ENCODE data around the gene NAA38. TPM values are rescaled to one million over a fixed set of nuclear protein-coding genes. Genes with fewer than 3 reads are reported as not detected.

Gene NAA38
- total and polyA plus RNA-seq, 5 donors from 2014 or later: 23.6 to 192 (median 130) TPM

- peak; percentile 92 to 94 (median 93) for DNase-seq
- H3K27me3 ChIP-seq (ENCODE audit: control insufficient read depth, insufficient read depth, low read length): no peaks in the 10 kb centered on the region
- no peaks in the 10 kb centered on the region for H3K36me3 ChIP-seq (ENCODE audit: control insufficient read depth, insufficient read depth, low read length)
- H3K27me3 Mint-ChIP-seq: peaks cover 17% of the 10 kb centered on the region
- no peaks in the 10 kb centered on the region for H3K36me3 Mint-ChIP-seq
- H3K27ac Mint-ChIP-seq: peak overlapping the region; percentile 89 to 100 (median 99)
- peak overlapping the region; percentile 94 to 99 (median 96) for H3K4me3 Mint-ChIP-seq
- peaks cover 59% of the 10 kb centered on the region for H3K4me1 ChIP-seq (ENCODE audit: control insufficient read depth, insufficient read depth, low read length, poor library complexity, severe bottlenecking)
- peaks cover 5 to 48% (median 36%) of the 10 kb centered on the region in 4 donors for H3K4me1 Mint-ChIP-seq
- H3K9me3 ChIP-seq (ENCODE audit: control insufficient read depth in 2 of 2, low read length in 2 of 2): no peaks in the 10 kb centered on the region
- peaks cover 0 to 1% (median 0%) of the 10 kb centered on the region in 7 donors for H3K9me3 Mint-ChIP-seq
- ATAC-seq (ENCODE audit: low read depth in 2 of 2): peak; percentile 53 to 55
- peak overlapping the region; percentile 86 for H3K4me3 ChIP-seq (ENCODE audit: low read depth, low read length)
- H3K27ac ChIP-seq (ENCODE audit: insufficient read depth, low read length, poor library complexity, severe bottlenecking): peak overlapping the region; percentile 100
These were observed 22.2 kb downstream of the NAA38 start for GRCh38 chr17:7834957-7835813.

- Mint-ChIP-seq H3K27me3 (peaks cover 19% of the 10 kb centered on the region), H3K27ac (peak overlapping the region; percentile 89 to 100 (median 99)), H3K9me3 (peaks cover 0 to 1% (median 0%) of the 10 kb centered on the region in 7 donors), H3K4me3 (peak overlapping the region; percentile 94 to 99 (median 96)), H3K36me3 (no peaks in the 10 kb centered on the region), H3K4me1 (peaks cover 5 to 42% (median 30%) of the 10 kb centered on the region in 4 donors)
- Histone ChIP-seq H3K27ac (ENCODE audit: insufficient read depth, low read length, poor library complexity, severe bottlenecking) (peak overlapping the region; percentile 100), H3K27me3 (ENCODE audit: control insufficient read depth, insufficient read depth, low read length) (no peaks in the 10 kb centered on the region), H3K36me3 (ENCODE audit: control insufficient read depth, insufficient read depth, low read length) (no peaks in the 10 kb centered on the region), H3K9me3 (ENCODE audit: control insufficient read depth in 2 of 2, low read length in 2 of 2) (no peaks in the 10 kb centered on the region), H3K4me3 (ENCODE audit: low read depth, low read length) (peak overlapping the region; percentile 86), H3K4me1 (ENCODE audit: control insufficient read depth, insufficient read depth, low read length, poor library complexity, severe bottlenecking) (peaks cover 52% of the 10 kb centered on the region)
- ATAC-seq (ENCODE audit: low read depth in 2 of 2) (peak in 1 of 2 donors; percentile 2), DNase-seq (peak in 1 of 3 donors; percentile 73)
These were observed 22.8 kb downstream of the NAA38 start for GRCh38 chr17:7834542-7834956.

- Histone ChIP-seq H3K36me3 (ENCODE audit: control insufficient read depth, insufficient read depth, low read length) (no peaks in the 10 kb centered on the region), H3K4me3 (ENCODE audit: low read depth, low read length) (peak within 1 kb of the TSS; percentile 86), H3K27me3 (ENCODE audit: control insufficient read depth, insufficient read depth, low read length) (no peaks in the 10 kb centered on the region), H3K4me1 (ENCODE audit: control insufficient read depth, insufficient read depth, low read length, poor library complexity, severe bottlenecking) (peaks cover 46% of the 10 kb centered on the region), H3K27ac (ENCODE audit: insufficient read depth, low read length, poor library complexity, severe bottlenecking) (peak within 1 kb of the TSS; percentile 100), H3K9me3 (ENCODE audit: control insufficient read depth in 2 of 2, low read length in 2 of 2) (no peaks in the 10 kb centered on the region)
- Mint-ChIP-seq H3K36me3 (no peaks in the 10 kb centered on the region), H3K27me3 (peaks cover 19% of the 10 kb centered on the region), H3K9me3 (peaks cover 0 to 1% (median 0%) of the 10 kb centered on the region in 7 donors), H3K4me3 (peak within 1 kb of the TSS; percentile 95 to 99 (median 98)), H3K27ac (peak within 1 kb of the TSS; percentile 89 to 100 (median 99)), H3K4me1 (peaks cover 5 to 36% (median 26%) of the 10 kb centered on the region in 4 donors)
- DNase-seq (peak; percentile 83 to 93 (median 89)), ATAC-seq (ENCODE audit: low read depth in 2 of 2) (peak; percentile 67 to 70)
These were observed 23.4 kb downstream of the NAA38 start, which contains the start of gene KDM6B for GRCh38 chr17:7833795-7834541. Gene KDM6B (plus strand): TSS chr17:7834217. CDS start chr17:7845555, 11,338 bp downstream.

GRCh38 chr17:7833011-7833794 lies 24.2 kb downstream of the NAA38 start:
- peak overlapping the region; percentile 100 for H3K27ac ChIP-seq (ENCODE audit: insufficient read depth, low read length, poor library complexity, severe bottlenecking)

GRCh38 chr17:7832431-7832830 lies 24.9 kb downstream of the NAA38 start:
- H3K27me3 Mint-ChIP-seq: peaks cover 26% of the 10 kb centered on the region
- Histone ChIP-seq H3K9me3 (ENCODE audit: control insufficient read depth in 2 of 2, low read length in 2 of 2) (no peaks in the 10 kb centered on the region), H3K27ac (ENCODE audit: insufficient read depth, low read length, poor library complexity, severe bottlenecking) (no peak overlapping the region), H3K27me3 (ENCODE audit: control insufficient read depth, insufficient read depth, low read length) (no peaks in the 10 kb centered on the region), H3K4me3 (ENCODE audit: low read depth, low read length) (no peak overlapping the region), H3K36me3 (ENCODE audit: control insufficient read depth, insufficient read depth, low read length) (no peaks in the 10 kb centered on the region), H3K4me1 (ENCODE audit: control insufficient read depth, insufficient read depth, low read length, poor library complexity, severe bottlenecking) (peaks cover 34% of the 10 kb centered on the region)
- H3K9me3 Mint-ChIP-seq: peaks cover 0 to 1% (median 0%) of the 10 kb centered on the region in 7 donors
- H3K27ac Mint-ChIP-seq: peak overlapping the region in 1 of 3 donors; percentile 20
- peak overlapping the region; percentile 29 to 95 (median 64) for H3K4me3 Mint-ChIP-seq
- ATAC-seq (ENCODE audit: low read depth in 2 of 2): no peak
- no peaks in the 10 kb centered on the region for H3K36me3 Mint-ChIP-seq
- peaks cover 2 to 24% (median 16%) of the 10 kb centered on the region in 4 donors for H3K4me1 Mint-ChIP-seq
- no peak for DNase-seq

More at GRCh38 chr17:7833011-7833794, 24.2 kb downstream of the NAA38 start:
- H3K4me3 ChIP-seq (ENCODE audit: low read depth, low read length): peak overlapping the region; percentile 50
- Mint-ChIP-seq H3K27ac (peak overlapping the region; percentile 87 to 100 (median 96)), H3K27me3 (peaks cover 19% of the 10 kb centered on the region), H3K36me3 (no peaks in the 10 kb centered on the region), H3K4me3 (peak overlapping the region; percentile 95 to 99 (median 98)), H3K9me3 (peaks cover 0 to 1% (median 0%) of the 10 kb centered on the region in 7 donors), H3K4me1 (peaks cover 5 to 29% (median 20%) of the 10 kb centered on the region in 4 donors)
- H3K27me3 ChIP-seq (ENCODE audit: control insufficient read depth, insufficient read depth, low read length): no peaks in the 10 kb centered on the region
- H3K36me3 ChIP-seq (ENCODE audit: control insufficient read depth, insufficient read depth, low read length): no peaks in the 10 kb centered on the region
- ATAC-seq (ENCODE audit: low read depth in 2 of 2): no peak
- no peak for DNase-seq
- H3K9me3 ChIP-seq (ENCODE audit: control insufficient read depth in 2 of 2, low read length in 2 of 2): no peaks in the 10 kb centered on the region
- H3K4me1 ChIP-seq (ENCODE audit: control insufficient read depth, insufficient read depth, low read length, poor library complexity, severe bottlenecking): peaks cover 40% of the 10 kb centered on the region

GRCh38 chr17:7831233-7831632 lies 26.1 kb downstream of the NAA38 start:
- no peak for ATAC-seq (ENCODE audit: low read depth in 2 of 2)
- Mint-ChIP-seq H3K4me1 (peaks cover 0 to 12% (median 9%) of the 10 kb centered on the region in 4 donors), H3K27me3 (peaks cover 34% of the 10 kb centered on the region), H3K27ac (no peak overlapping the region), H3K36me3 (no peaks in the 10 kb centered on the region), H3K4me3 (peak overlapping the region in 2 of 4 donors; percentile 37 to 58), H3K9me3 (peaks cover 0 to 1% (median 0%) of the 10 kb centered on the region in 7 donors)
- Histone ChIP-seq H3K9me3 (ENCODE audit: control insufficient read depth in 2 of 2, low read length in 2 of 2) (no peaks in the 10 kb centered on the region), H3K36me3 (ENCODE audit: control insufficient read depth, insufficient read depth, low read length) (no peaks in the 10 kb centered on the region), H3K4me1 (ENCODE audit: control insufficient read depth, insufficient read depth, low read length, poor library complexity, severe bottlenecking) (peaks cover 22% of the 10 kb centered on the region), H3K27me3 (ENCODE audit: control insufficient read depth, insufficient read depth, low read length) (no peaks in the 10 kb centered on the region), H3K4me3 (ENCODE audit: low read depth, low read length) (no peak overlapping the region), H3K27ac (ENCODE audit: insufficient read depth, low read length, poor library complexity, severe bottlenecking) (no peak overlapping the region)
- no peak for DNase-seq

- Mint-ChIP-seq H3K4me1 (peaks cover 0 to 9% (median 8%) of the 10 kb centered on the region in 4 donors), H3K4me3 (peak overlapping the region in 1 of 4 donors; percentile 37), H3K36me3 (no peaks in the 10 kb centered on the region), H3K9me3 (peaks cover 0 to 1% (median 0%) of the 10 kb centered on the region in 7 donors), H3K27ac (no peak overlapping the region), H3K27me3 (peaks cover 34% of the 10 kb centered on the region)
- peaks cover 16% of the 10 kb centered on the region for H3K4me1 ChIP-seq (ENCODE audit: control insufficient read depth, insufficient read depth, low read length, poor library complexity, severe bottlenecking)
- DNase-seq (no peak), ATAC-seq (ENCODE audit: low read depth in 2 of 2) (no peak)
- H3K4me3 ChIP-seq (ENCODE audit: low read depth, low read length): no peak overlapping the region
- no peaks in the 10 kb centered on the region for H3K36me3 ChIP-seq (ENCODE audit: control insufficient read depth, insufficient read depth, low read length)
- H3K27me3 ChIP-seq (ENCODE audit: control insufficient read depth, insufficient read depth, low read length): no peaks in the 10 kb centered on the region
- H3K27ac ChIP-seq (ENCODE audit: insufficient read depth, low read length, poor library complexity, severe bottlenecking): no peak overlapping the region
- no peaks in the 10 kb centered on the region for H3K9me3 ChIP-seq (ENCODE audit: control insufficient read depth in 2 of 2, low read length in 2 of 2)
These were observed 26.7 kb downstream of the NAA38 start for GRCh38 chr17:7830616-7831015.

Data from CD4-positive, CD25-positive, alpha-beta regulatory T cell (primary cell).